Measurements from ENCODE around the gene KIF23. TPM values are rescaled to one million over a fixed set of nuclear protein-coding genes. Genes with fewer than 3 reads are reported as not detected.

KIF23 gene
- total and polyA plus RNA-seq, 2 of the 4 experiments (the other 2 are of a cell fraction), result 37.7 to 56.1 TPM

GRCh38 chr15:69497667-69498066, 83.5 kb downstream of the KIF23 start:
- Histone ChIP-seq H2AK9ac (replicated peaks; ENCODE audit: low read depth, low read length, poor library complexity) (no peak overlapping the region), H3K4ac (ENCODE audit: low read depth, low read length) (no peak overlapping the region), H4K8ac (ENCODE audit: low read depth in 2 of 2, low read length in 2 of 2) (no peak overlapping the region), H3K9me1 (ENCODE audit: insufficient read depth, low read length) (no peaks in the 10 kb centered on the region), H3K4me1 (ENCODE audit: control insufficient read depth, insufficient read depth, low read length) (no peaks in the 10 kb centered on the region), H4K5ac (ENCODE audit: low read depth, low read length) (no peak overlapping the region), H3K79me1 (ENCODE audit: low read depth in 1 of 2, low read length in 2 of 2) (no peaks in the 10 kb centered on the region), H3K4me3 (ENCODE audit: insufficient read depth, low read depth, low read length) (no peak overlapping the region), H3K27me3 (ENCODE audit: control insufficient read depth, insufficient read depth, low read length) (peaks cover 46% of the 10 kb centered on the region), H3K14ac (replicated peaks; ENCODE audit: low read depth, low read length) (no peak overlapping the region), H3K4me2 (ENCODE audit: low read depth, low read length) (no peak overlapping the region), H2BK20ac (ENCODE audit: low read depth, low read length) (no peak overlapping the region), H2BK120ac (ENCODE audit: low read depth, low read length) (no peak overlapping the region), H4K91ac (ENCODE audit: insufficient read depth, low read depth, low read length) (no peak overlapping the region), H3K9ac (ENCODE audit: low read depth, low read length) (no peak overlapping the region), H3K9me3 (ENCODE audit: control insufficient read depth, insufficient read depth, low read length) (no peaks in the 10 kb centered on the region), H2AK5ac (ENCODE audit: low read depth, low read length) (no peak overlapping the region), H3K27ac (ENCODE audit: insufficient read depth, low read length) (no peak overlapping the region), H3K56ac (ENCODE audit: extremely low read depth, insufficient read depth, low read length) (no peak overlapping the region), H2AFZ (replicated peaks; ENCODE audit: low read length, poor library complexity) (peak overlapping the region; percentile 58), H3K18ac (ENCODE audit: low read depth, low read length) (no peak overlapping the region), H2BK5ac (ENCODE audit: low read depth, low read length, poor library complexity, severe bottlenecking) (no peak overlapping the region), H3K23ac (ENCODE audit: low read depth, low read length) (no peak overlapping the region), H2BK15ac (ENCODE audit: low read depth, low read length) (no peak overlapping the region), H4K20me1 (ENCODE audit: insufficient read depth, low read length) (no peaks in the 10 kb centered on the region), H3K36me3 (ENCODE audit: control insufficient read depth, insufficient read depth, low read length) (no peaks in the 10 kb centered on the region)
- DNase-seq (no peak), ATAC-seq (ENCODE audit: low read depth) (no peak)
- dilution Hi-C loops (cut with HindIII; ENCODE audit: low sequenced_read_pairs, unreplicated experiment) (no loop called here), in situ Hi-C loops (cut with MboI; ENCODE audit: low sequenced_read_pairs) (no loop called here), intact Hi-C loops (cut with micrococcal nuclease) (no loop called here)
- BruUV-seq (replicated peaks), result no TSS peak
- WGBS, 2 experiments (ENCODE audit: extremely low coverage in 2 of 2, insufficient read length in 1 of 2), result no CpG with 5 or more reads among the region's 1 CpG
- no peak for TF ChIP-seq CTCF (conservative IDR thresholded peaks at IDR 0.05; ENCODE audit: low read depth, low read length)
- no peak for TF ChIP-seq RAD21 (IDR thresholded peaks at IDR 0.05; ENCODE audit: low read length)
- no peak for TF ChIP-seq NFE2L2 (IDR thresholded peaks at IDR 0.05; ENCODE audit: low read depth, low read length)
- TF ChIP-seq ELK1 (IDR thresholded peaks at IDR 0.05; ENCODE audit: borderline replicate concordance, low read depth, low read length), result no peak
- TF ChIP-seq USF2 (IDR thresholded peaks at IDR 0.05; ENCODE audit: low read depth, low read length), result no peak
- TF ChIP-seq MAZ (IDR thresholded peaks at IDR 0.05; ENCODE audit: borderline replicate concordance, low read depth, low read length), result no peak
- TF ChIP-seq CEBPB (IDR thresholded peaks at IDR 0.05; ENCODE audit: low read depth, low read length), result no peak
- TF ChIP-seq FOS (IDR thresholded peaks at IDR 0.05; ENCODE audit: low read depth, low read length), result no peak
- no peak for TF ChIP-seq RCOR1 (IDR thresholded peaks at IDR 0.05; ENCODE audit: insufficient replicate concordance, low read length)
- no peak for TF ChIP-seq POLR2A (IDR thresholded peaks at IDR 0.05; ENCODE audit: low read depth, low read length)
- no peak for TF ChIP-seq MXI1 (IDR thresholded peaks at IDR 0.05; ENCODE audit: borderline replicate concordance, low read depth, low read length)
- no peak for TF ChIP-seq CHD1 (IDR thresholded peaks at IDR 0.05; ENCODE audit: low read depth, low read length)
- ChIA-PET CTCF (no interaction called here), POLR2A (ENCODE audit: unreplicated experiment) (no interaction called here)

Measured in IMR-90 (cell line).